ENCODE measurements around the gene SRSF10. TPM values are rescaled to one million over a fixed set of nuclear protein-coding genes. Genes with fewer than 3 reads are reported as not detected.
A peak's percentile ranks its signal among the peaks of the same experiment; 100 is the strongest.

SRSF10 gene
- total and polyA plus RNA-seq, 9 of the 15 experiments (the other 6 are each of a cell fraction or from before 2014, with no cell fraction given) = 154 to 264 (median 205) TPM

DNA sequence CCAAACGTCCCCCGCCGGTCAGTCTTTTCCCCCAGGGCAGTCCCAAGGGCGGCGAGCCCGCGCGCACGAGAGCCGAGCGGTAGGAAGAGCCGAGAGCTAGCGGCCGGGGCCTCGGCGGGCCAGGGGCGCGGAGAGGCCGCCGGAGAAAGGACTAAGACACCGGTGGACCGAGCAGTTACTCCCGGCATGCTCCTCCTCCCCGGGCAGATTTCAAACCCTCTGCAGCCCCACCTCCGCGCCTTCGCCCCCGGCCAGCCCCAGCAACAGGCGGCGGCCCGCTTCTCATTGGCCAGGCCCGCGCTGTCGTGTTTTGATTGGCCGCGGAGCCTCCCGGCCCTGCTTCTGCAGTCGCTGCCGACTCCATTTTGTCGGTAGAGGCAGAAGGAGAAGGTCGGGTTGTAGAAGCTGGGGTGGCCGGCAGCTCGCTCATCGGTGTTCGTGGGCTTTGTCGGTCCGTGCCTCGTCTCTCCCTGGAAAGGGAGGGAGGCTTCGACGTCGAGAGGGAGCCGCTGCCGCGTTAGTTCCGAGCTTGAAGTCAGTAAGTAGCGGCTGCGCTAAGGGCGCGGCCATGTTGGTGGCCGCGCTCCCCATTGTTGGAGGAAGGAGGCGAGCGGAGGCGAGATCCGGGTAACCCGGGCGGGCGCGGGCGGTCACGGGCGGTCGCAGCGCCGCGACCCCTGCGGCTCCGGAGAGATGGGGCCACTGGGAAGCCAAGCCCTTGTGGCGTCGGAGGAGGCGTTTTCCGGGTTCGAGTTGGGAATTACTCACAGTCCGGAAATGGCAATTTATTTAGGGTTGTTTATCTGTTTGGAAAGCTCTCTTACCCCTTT is 20.5 kb downstream of the SRSF10 start, which contains the start of gene PNRC2 (continued):
- TF ChIP-seq, protein P1, sequence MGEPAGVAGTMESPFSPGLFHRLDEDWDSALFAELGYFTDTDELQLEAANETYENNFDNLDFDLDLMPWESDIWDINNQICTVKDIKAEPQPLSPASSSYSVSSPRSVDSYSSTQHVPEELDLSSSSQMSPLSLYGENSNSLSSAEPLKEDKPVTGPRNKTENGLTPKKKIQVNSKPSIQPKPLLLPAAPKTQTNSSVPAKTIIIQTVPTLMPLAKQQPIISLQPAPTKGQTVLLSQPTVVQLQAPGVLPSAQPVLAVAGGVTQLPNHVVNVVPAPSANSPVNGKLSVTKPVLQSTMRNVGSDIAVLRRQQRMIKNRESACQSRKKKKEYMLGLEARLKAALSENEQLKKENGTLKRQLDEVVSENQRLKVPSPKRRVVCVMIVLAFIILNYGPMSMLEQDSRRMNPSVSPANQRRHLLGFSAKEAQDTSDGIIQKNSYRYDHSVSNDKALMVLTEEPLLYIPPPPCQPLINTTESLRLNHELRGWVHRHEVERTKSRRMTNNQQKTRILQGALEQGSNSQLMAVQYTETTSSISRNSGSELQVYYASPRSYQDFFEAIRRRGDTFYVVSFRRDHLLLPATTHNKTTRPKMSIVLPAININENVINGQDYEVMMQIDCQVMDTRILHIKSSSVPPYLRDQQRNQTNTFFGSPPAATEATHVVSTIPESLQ (CRISPR knock-in tag; IDR thresholded peaks at IDR 0.05) = 0 out of 2 replicates have a peak, but pooled peaks have one; percentile 34
- TF ChIP-seq, protein P2, sequence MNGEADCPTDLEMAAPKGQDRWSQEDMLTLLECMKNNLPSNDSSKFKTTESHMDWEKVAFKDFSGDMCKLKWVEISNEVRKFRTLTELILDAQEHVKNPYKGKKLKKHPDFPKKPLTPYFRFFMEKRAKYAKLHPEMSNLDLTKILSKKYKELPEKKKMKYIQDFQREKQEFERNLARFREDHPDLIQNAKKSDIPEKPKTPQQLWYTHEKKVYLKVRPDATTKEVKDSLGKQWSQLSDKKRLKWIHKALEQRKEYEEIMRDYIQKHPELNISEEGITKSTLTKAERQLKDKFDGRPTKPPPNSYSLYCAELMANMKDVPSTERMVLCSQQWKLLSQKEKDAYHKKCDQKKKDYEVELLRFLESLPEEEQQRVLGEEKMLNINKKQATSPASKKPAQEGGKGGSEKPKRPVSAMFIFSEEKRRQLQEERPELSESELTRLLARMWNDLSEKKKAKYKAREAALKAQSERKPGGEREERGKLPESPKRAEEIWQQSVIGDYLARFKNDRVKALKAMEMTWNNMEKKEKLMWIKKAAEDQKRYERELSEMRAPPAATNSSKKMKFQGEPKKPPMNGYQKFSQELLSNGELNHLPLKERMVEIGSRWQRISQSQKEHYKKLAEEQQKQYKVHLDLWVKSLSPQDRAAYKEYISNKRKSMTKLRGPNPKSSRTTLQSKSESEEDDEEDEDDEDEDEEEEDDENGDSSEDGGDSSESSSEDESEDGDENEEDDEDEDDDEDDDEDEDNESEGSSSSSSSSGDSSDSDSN (IDR thresholded peaks at IDR 0.05; ENCODE audit: borderline replicate concordance in 1 of 2, low read depth in 2 of 2, low read length in 2 of 2) = peak in 1 of 2 experiments; percentile 77; a peak in 2 of 4 replicates
- TF ChIP-seq, protein P3, sequence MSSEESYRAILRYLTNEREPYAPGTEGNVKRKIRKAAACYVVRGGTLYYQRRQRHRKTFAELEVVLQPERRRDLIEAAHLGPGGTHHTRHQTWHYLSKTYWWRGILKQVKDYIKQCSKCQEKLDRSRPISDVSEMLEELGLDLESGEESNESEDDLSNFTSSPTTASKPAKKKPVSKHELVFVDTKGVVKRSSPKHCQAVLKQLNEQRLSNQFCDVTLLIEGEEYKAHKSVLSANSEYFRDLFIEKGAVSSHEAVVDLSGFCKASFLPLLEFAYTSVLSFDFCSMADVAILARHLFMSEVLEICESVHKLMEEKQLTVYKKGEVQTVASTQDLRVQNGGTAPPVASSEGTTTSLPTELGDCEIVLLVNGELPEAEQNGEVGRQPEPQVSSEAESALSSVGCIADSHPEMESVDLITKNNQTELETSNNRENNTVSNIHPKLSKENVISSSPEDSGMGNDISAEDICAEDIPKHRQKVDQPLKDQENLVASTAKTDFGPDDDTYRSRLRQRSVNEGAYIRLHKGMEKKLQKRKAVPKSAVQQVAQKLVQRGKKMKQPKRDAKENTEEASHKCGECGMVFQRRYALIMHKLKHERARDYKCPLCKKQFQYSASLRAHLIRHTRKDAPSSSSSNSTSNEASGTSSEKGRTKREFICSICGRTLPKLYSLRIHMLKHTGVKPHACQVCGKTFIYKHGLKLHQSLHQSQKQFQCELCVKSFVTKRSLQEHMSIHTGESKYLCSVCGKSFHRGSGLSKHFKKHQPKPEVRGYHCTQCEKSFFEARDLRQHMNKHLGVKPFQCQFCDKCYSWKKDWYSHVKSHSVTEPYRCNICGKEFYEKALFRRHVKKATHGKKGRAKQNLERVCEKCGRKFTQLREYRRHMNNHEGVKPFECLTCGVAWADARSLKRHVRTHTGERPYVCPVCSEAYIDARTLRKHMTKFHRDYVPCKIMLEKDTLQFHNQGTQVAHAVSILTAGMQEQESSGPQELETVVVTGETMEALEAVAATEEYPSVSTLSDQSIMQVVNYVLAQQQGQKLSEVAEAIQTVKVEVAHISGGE (CRISPR knock-in tag; IDR thresholded peaks at IDR 0.05) = peak in 2 of 3 experiments; percentile 26 to 91; a peak in 2 of 6 replicates
- TF ChIP-seq PHB (CRISPR knock-in tag; IDR thresholded peaks at IDR 0.05) (peak; percentile 95), SNIP1 (IDR thresholded peaks at IDR 0.05; ENCODE audit: low read depth) (no peak), HNRNPK (IDR thresholded peaks at IDR 0.05; ENCODE audit: low read depth, low read length, poor library complexity, severe bottlenecking) (no peak), NELFE (IDR thresholded peaks at IDR 0.05; ENCODE audit: insufficient read depth, insufficient read length) (no peak), BHLHE40 (IDR thresholded peaks at IDR 0.05; ENCODE audit: low read length) (peak; percentile 52), SMC3 (conservative IDR thresholded peaks at IDR 0.05; ENCODE audit: insufficient read depth, low read depth, low read length) (no peak)
- TF ChIP-seq, protein P4, sequence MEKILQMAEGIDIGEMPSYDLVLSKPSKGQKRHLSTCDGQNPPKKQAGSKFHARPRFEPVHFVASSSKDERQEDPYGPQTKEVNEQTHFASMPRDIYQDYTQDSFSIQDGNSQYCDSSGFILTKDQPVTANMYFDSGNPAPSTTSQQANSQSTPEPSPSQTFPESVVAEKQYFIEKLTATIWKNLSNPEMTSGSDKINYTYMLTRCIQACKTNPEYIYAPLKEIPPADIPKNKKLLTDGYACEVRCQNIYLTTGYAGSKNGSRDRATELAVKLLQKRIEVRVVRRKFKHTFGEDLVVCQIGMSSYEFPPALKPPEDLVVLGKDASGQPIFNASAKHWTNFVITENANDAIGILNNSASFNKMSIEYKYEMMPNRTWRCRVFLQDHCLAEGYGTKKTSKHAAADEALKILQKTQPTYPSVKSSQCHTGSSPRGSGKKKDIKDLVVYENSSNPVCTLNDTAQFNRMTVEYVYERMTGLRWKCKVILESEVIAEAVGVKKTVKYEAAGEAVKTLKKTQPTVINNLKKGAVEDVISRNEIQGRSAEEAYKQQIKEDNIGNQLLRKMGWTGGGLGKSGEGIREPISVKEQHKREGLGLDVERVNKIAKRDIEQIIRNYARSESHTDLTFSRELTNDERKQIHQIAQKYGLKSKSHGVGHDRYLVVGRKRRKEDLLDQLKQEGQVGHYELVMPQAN (IDR thresholded peaks at IDR 0.05; ENCODE audit: borderline replicate concordance) = peak; percentile 70; the same call in 1 of the 2 replicates
- TF ChIP-seq, protein P5, sequence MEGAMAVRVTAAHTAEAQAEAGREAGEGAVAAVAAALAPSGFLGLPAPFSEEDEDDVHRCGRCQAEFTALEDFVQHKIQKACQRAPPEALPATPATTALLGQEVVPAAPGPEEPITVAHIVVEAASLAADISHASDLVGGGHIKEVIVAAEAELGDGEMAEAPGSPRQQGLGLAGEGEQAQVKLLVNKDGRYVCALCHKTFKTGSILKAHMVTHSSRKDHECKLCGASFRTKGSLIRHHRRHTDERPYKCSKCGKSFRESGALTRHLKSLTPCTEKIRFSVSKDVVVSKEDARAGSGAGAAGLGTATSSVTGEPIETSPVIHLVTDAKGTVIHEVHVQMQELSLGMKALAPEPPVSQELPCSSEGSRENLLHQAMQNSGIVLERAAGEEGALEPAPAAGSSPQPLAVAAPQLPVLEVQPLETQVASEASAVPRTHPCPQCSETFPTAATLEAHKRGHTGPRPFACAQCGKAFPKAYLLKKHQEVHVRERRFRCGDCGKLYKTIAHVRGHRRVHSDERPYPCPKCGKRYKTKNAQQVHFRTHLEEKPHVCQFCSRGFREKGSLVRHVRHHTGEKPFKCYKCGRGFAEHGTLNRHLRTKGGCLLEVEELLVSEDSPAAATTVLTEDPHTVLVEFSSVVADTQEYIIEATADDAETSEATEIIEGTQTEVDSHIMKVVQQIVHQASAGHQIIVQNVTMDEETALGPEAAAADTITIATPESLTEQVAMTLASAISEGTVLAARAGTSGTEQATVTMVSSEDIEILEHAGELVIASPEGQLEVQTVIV (CRISPR knock-in tag; IDR thresholded peaks at IDR 0.05; ENCODE audit: borderline replicate concordance) = no peak

Measured in K562 (cell line).